Neural progenitor cell (in vitro differentiated cells): ENCODE data around the gene CCDC60.

Experiments
- CTCF ChIP-seq: fragments of 200-600 bp; sonication (generic); IDR thresholded peaks from 2 replicates; pipeline ENCODE4 v1.5.1; 2017; ENCODE audit warnings: antibody characterized with exemption, mild to moderate bottlenecking
- EZH2 ChIP-seq: fragments of 200-600 bp; sonication (generic); IDR thresholded peaks from 2 replicates; pipeline ENCODE4 v1.6.1; 2017; ENCODE audit warnings: antibody characterized with exemption, mild to moderate bottlenecking, moderate library complexity
- EZH2phosphoT487 ChIP-seq: fragments of 200-600 bp; sonication (generic); IDR thresholded peaks from 2 replicates; pipeline ENCODE4 v1.6.1; 2017; ENCODE audit warnings: antibody characterized with exemption

GRCh38 chr12:119417440-119417839 is 82.9 kb downstream of the CCDC60 start:
- no peak for TF ChIP-seq CTCF
- TF ChIP-seq EZH2: no peak
- TF ChIP-seq EZH2phosphoT487: no peak
